HepG2 (cell line): Measurements from ENCODE around the gene TK1. TPM values are rescaled to one million over a fixed set of nuclear protein-coding genes. Genes with fewer than 3 reads are reported as not detected.

Experiments used
- AGO1 ChIP-seq: fragments of 200-400 bp; formaldehyde crosslinking; IDR thresholded peaks from 2 replicates; pipeline ENCODE4 v1.6.1; 2017; ENCODE audit warnings: mild to moderate bottlenecking, low read depth, low read length, moderate library complexity; ENCODE audit not compliant: poor library complexity, severe bottlenecking
- GTF2F1 ChIP-seq: fragments of 150-350 bp; IDR thresholded peaks from 2 replicates; pipeline ENCODE4 v1.6.1; 2014; ENCODE audit warnings: low read length
- HHEX ChIP-seq: IDR thresholded peaks from 2 replicates; pipeline ENCODE4 v1.6.1; 2016; ENCODE audit warnings: control low read depth
- KDM1A ChIP-seq: IDR thresholded peaks from 2 replicates; pipeline ENCODE4 v1.6.1; 2016; ENCODE audit warnings: missing compliant biosample characterization
- NFAT5 ChIP-seq: sonication (generic); formaldehyde crosslinking; IDR thresholded peaks from 2 replicates; pipeline ENCODE4 v1.4.0; 2020; ENCODE audit warnings: missing genetic modification reagents
- RBM22 ChIP-seq: fragments of 200-400 bp; formaldehyde crosslinking; optimal IDR thresholded peaks from 2 replicates; pipeline ENCODE3; 2017; ENCODE audit warnings: mild to moderate bottlenecking, low read length, moderate library complexity
- RXRA ChIP-seq: sonication (generic); formaldehyde crosslinking; IDR thresholded peaks from 2 replicates; pipeline ENCODE4 v1.5.1; 2020; ENCODE audit warnings: missing genetic modification reagents
- SALL2 ChIP-seq: sonication (generic); formaldehyde crosslinking; IDR thresholded peaks from 2 replicates; pipeline ENCODE4 v1.8.1; 2023; ENCODE audit warnings: mild to moderate bottlenecking, missing genetic modification reagents, inconsistent platforms
- SMARCC2 ChIP-seq: fragments of 450-650 bp; IDR thresholded peaks from 2 replicates; pipeline ENCODE4 v1.6.1; 2017; ENCODE audit warnings: antibody characterized with exemption, mild to moderate bottlenecking
- SP140L ChIP-seq: sonication (generic); formaldehyde crosslinking; IDR thresholded peaks from 2 replicates; pipeline ENCODE4 v1.4.0; 2020; ENCODE audit warnings: missing genetic modification reagents, borderline replicate concordance
- THAP7 ChIP-seq: sonication (generic); formaldehyde crosslinking; IDR thresholded peaks from 2 replicates; pipeline ENCODE4 v1.8.1; 2023; ENCODE audit warnings: mild to moderate bottlenecking, missing genetic modification reagents
- THRA ChIP-seq: sonication (generic); formaldehyde crosslinking; IDR thresholded peaks from 2 replicates; pipeline ENCODE4 v1.4.0; 2020; ENCODE audit warnings: missing genetic modification reagents, borderline replicate concordance
- YEATS2 ChIP-seq: sonication (generic); formaldehyde crosslinking; IDR thresholded peaks from 2 replicates; pipeline ENCODE4 v1.4.0; 2020; ENCODE audit warnings: missing genetic modification reagents, borderline replicate concordance
- ZBTB34 ChIP-seq: sonication (generic); formaldehyde crosslinking; IDR thresholded peaks from 2 replicates; pipeline ENCODE4 v1.8.0; 2022; ENCODE audit warnings: mild to moderate bottlenecking, missing genetic modification reagents
- ZFP91 ChIP-seq: sonication (generic); formaldehyde crosslinking; IDR thresholded peaks from 2 replicates; pipeline ENCODE4 v1.9.0; 2022; ENCODE audit warnings: missing genetic modification reagents, mild to moderate bottlenecking, borderline replicate concordance
- ZNF121 ChIP-seq: sonication (generic); formaldehyde crosslinking; IDR thresholded peaks from 2 replicates; pipeline ENCODE4 v1.5.0; 2020; ENCODE audit warnings: mild to moderate bottlenecking, missing genetic modification reagents
- ZNF543 ChIP-seq: sonication (generic); formaldehyde crosslinking; IDR thresholded peaks from 2 replicates; pipeline ENCODE4 v1.4.0; 2020; ENCODE audit warnings: mild to moderate bottlenecking, missing genetic modification reagents
- polyA plus RNA-seq, 8 experiments: library from polyadenylated mRNA; depleted of rRNA in 3 of 8; stranded (reverse) in 7 of 8; unstranded in 1 of 8; fragments of >200 nt; fragmentation: Illumina TruSeq in 4 of 8; extraction: Trizol in 4 of 8; gene quantifications; 2 replicates each; pipeline versions ENCODE4 v1.2.1 to v1.2.3, GENCODE V29; 2011 to 2016; ENCODE audit warnings: low read depth in 4 of 8, missing spikeins in 1 of 8, mixed read lengths in 1 of 8; ENCODE audit not compliant: insufficient read depth in 1 of 8
- total RNA-seq, 5 experiments: library from RNA; depleted of rRNA; stranded (reverse); fragments of >200 nt; fragmentation: Illumina TruSeq; extraction: Trizol; gene quantifications; 2 replicates each; pipeline ENCODE4 v1.2.3, GENCODE V29; 2016; ENCODE audit warnings: low read depth in 1 of 5

Gene TK1
- total and polyA plus RNA-seq, 2 of the 13 experiments (the other 11 are each of a cell fraction or from before 2014, with no cell fraction given), result 45.0 to 96.0 TPM

GRCh38 chr17:78172249-78173051 is 14.4 kb downstream of the TK1 start (continued):
- TF ChIP-seq THAP7 (0 out of 2 replicates have a peak, but pooled peaks have one; percentile 29), RBM22 (peak; percentile 66), AGO1 (peak; percentile 47), HHEX (CRISPR knock-in tag) (no peak), ZNF121 (CRISPR knock-in tag) (no peak), RXRA (CRISPR knock-in tag) (no peak), YEATS2 (no peak), NFAT5 (no peak), ZNF543 (CRISPR knock-in tag) (0 out of 2 replicates have a peak, but pooled peaks have one; percentile 34), GTF2F1 (no peak), SMARCC2 (no peak), ZBTB34 (CRISPR knock-in tag) (no peak), SP140L (CRISPR knock-in tag) (no peak), SALL2 (CRISPR knock-in tag) (no peak), THRA (CRISPR knock-in tag) (no peak), KDM1A (CRISPR knock-in tag) (no peak), ZFP91 (CRISPR knock-in tag) (peak; percentile 29; the same call in 1 of the 2 replicates)
